ENCODE results near the gene CDC20B.

- TF ChIP-seq, protein P1, sequence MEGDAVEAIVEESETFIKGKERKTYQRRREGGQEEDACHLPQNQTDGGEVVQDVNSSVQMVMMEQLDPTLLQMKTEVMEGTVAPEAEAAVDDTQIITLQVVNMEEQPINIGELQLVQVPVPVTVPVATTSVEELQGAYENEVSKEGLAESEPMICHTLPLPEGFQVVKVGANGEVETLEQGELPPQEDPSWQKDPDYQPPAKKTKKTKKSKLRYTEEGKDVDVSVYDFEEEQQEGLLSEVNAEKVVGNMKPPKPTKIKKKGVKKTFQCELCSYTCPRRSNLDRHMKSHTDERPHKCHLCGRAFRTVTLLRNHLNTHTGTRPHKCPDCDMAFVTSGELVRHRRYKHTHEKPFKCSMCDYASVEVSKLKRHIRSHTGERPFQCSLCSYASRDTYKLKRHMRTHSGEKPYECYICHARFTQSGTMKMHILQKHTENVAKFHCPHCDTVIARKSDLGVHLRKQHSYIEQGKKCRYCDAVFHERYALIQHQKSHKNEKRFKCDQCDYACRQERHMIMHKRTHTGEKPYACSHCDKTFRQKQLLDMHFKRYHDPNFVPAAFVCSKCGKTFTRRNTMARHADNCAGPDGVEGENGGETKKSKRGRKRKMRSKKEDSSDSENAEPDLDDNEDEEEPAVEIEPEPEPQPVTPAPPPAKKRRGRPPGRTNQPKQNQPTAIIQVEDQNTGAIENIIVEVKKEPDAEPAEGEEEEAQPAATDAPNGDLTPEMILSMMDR (IDR thresholded peaks at IDR 0.05 in 4 of 5, conservative IDR thresholded peaks at IDR 0.05 in 1 of 5) = peak; percentile 50 to 85 (median 71)
- no peak for TF ChIP-seq POLR2A (IDR thresholded peaks at IDR 0.05)
Measured at GRCh38 chr5:55172051-55172899, 702 bp downstream of the CDC20B start.

All from gastrocnemius medialis (tissue), 4 donors.